GF-D8 (cell line): ENCODE measurements around the gene KLRC4.
A peak's percentile ranks its signal among the peaks of the same experiment; 100 is the strongest.
"Not testable (repeated sequence)": the region's sequence is repeated elsewhere in the genome, so short reads cannot be mapped to it uniquely, and the experiment has no call there.

ENCODE experiments used
- DNase-seq: peaks from one replicate; lab custom pipeline; 2025; lab: John Stamatoyannopoulos, UW

KLRC4 gene

GRCh38 chr12:10397296-10397695, 12.3 kb downstream of the KLRC4 start:
- no peak for DNase-seq

DNA sequence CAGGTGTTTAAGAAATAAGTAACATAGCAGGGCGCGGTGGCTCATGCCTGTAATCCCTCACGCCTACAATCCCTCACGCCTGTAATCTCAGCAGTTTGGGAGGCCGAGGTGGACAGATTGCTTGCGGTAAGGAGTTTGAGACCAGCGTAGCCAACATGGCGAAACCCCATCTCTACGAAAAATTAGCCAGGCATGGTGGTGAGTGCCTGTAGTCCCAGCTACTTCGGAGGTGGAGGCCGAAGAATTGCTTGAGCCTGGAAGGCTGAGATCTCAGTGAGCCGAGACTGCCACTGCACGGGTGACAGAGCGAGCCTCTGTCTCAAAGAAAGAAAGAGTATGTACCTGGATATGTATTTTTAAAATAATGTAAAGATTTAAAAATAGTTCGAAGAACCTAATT, 13.4 kb downstream of the KLRC4 start:
- DNase-seq = not testable (repeated sequence)

DNA sequence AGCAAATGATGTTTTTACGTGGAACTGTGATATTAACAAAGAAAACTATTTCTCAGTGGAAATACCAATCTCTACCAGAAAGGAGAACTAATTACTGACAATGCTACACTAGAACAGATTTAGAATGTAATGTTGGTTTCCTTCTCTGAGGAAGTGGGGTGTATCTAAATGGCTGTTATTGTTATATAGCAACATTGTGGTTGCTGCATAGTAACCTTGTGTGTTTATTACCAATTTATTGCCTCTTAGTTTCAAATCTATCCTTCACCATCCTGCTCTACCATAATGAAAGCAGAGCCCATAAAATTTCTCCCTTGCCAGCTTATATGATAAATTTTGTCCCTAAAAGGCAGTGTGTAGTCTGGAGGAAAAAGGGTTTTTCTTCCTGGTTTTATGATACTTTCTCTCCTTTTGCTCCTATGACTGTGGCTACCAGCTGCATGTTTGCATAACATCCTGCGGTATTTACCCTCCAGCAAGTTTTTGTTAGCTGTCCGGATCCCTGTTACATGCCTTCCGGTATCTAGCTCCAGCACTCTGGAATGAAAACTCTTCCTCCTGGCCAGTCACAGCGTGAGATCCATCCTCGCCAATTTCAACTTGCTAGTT, 14.1 kb downstream of the KLRC4 start:
- DNase-seq = peak; percentile 55

DNA sequence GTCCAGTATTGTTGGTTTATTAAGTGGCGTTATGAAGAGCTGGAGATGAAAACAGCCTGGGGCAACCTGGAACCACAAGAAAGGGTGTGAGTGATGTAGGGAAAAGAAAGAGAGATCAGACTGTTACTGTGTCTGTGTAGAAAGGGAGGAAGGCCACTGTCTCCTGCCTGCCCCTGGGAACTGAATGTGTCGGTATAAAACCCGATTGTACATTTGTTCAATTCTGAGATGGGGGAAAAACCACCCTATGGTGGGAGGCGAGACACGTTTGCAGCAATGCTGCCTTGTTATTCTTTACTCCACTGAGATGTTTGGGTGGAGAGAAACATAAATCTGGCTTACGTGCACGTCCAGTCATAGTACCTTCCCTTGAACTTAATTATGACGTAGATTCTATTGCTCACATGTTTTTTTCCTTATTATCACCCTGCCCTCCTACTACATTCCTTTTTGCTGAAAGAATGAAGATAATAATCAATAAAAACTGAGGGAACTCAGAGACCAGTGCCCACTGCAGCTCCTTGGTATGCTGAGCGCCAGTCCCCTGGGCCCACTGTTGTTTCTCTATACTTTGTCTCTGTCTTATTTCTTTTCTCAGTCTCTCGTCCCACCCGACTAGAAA, 14.9 kb downstream of the KLRC4 start:
- DNase-seq = not testable (repeated sequence)

DNA sequence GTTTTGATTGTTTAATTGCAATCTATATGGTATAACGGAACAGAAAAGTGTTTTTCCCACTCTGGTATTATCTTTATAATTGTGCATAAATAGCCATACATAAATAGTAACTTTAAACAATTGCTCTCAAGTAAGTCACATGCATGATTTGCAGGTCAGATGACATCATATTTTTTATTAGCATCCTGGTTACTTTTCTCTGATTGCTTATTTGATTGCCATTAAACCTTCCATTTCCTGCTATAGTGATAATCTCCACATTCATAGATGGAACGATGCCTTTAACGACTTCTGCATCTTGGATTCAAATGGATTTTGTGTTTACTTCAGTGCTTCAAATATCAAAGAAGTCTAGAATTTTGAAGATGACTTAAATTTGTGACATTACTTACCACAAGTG, 16.3 kb downstream of the KLRC4 start:
- DNase-seq = no peak

DNA sequence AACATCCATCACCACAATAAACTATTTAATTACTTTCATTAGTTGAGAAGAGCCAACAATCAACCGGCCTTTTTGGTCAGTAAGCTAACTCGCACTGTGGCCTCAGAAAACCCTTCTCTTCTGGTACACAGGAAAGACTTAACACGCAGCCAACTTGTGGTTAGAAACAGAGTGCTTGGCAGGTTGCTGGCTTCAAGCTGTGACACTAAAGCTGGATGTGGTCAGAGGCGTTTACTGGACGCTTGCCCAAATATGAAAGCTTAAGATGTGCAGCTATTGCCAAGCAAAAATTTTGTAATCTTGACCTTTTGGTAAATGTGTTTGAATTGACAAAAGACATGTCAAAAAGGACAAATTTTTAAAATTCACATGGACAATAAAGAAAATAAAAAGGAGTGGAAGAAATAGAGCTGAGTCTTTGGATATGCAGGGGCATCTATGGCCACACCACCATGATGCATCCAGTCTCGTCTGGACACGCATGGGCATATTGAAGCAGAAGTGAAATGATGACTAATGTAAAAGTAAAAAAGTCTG, 17.1 kb downstream of the KLRC4 start:
- DNase-seq = peak; percentile 62

DNA sequence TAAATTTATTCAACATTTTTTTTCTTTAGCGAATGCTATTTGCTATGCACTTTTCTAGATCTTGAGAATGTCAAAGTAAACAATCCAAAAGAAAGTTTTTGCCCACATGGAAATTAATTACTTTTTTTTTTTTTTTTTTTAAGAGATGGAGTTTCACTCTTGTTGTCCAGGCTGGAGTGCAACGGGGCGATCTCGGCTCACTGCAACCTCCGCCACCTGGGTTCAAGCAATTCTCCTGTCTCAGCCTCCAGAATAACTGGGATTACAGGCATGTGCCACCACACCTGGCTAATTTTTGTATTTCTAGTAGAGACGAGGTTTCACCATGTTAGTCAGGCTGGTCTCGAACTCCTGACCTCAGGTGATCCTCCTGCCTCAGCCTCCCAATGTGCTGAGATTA, 18.6 kb downstream of the KLRC4 start:
- DNase-seq = not testable (repeated sequence)

DNA sequence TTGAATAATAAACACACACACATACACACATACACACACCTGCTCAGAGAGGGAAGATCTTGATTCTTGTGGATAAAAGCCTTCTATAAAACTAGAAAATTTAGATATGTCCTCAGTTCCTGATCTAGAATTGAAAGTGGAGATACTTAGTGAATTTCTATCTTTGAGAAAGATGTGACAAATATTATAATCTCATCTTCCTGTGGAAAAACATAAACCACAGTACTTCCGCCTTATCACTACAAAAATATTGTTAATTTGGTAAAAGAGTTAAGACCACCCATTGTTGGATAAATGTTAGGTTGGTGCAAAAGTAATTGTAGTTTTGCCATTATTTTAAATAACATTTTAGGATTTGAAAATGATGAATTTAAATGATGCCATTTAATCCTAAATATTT, 19.7 kb downstream of the KLRC4 start, which contains the start of gene KLRK1:
KLRK1 (minus strand) TSS at position 138 of the 400 bp plus-strand sequence. CDS start 1,231 bp downstream, outside the sequence.
- DNase-seq = no peak

- DNase-seq = no peak
Measured at GRCh38 chr12:10388624-10389413, 20.7 kb downstream of the KLRC4 start.

- DNase-seq = not testable (repeated sequence)
Measured at GRCh38 chr12:10387498-10387897, 22.1 kb downstream of the KLRC4 start.

GRCh38 chr12:10386857-10387256, 22.7 kb downstream of the KLRC4 start:
- DNase-seq = no peak

- no peak for DNase-seq
Measured at GRCh38 chr12:10385166-10385613, 24.4 kb downstream of the KLRC4 start.

- DNase-seq = no peak
Measured at GRCh38 chr12:10384191-10384590, 25.4 kb downstream of the KLRC4 start.

- no peak for DNase-seq
Measured at GRCh38 chr12:10381928-10382628, 27.5 kb downstream of the KLRC4 start.

- DNase-seq = not testable (repeated sequence)
Measured at GRCh38 chr12:10378737-10379136, 30.8 kb downstream of the KLRC4 start.

DNA sequence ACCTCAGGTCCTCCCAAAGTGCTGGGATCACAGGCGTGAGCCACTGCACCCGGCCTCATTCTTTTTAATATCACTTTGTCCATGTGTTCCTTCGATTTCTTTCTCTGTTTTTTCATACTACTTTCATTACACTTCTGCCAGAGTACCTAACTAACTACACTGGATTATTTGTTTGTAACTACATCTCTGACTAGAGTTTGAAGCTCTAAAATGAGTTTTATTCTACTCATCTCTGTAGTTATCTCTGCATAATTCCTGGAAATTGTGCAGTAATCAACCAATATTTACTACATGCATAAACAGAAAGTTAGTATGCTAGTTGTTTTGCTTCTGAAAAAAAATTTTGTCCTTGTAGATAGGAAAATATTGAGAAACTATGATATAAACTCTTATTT, 34.9 kb downstream of the KLRC4 start:
- no peak for DNase-seq

GRCh38 chr12:10372559-10372958, 37.0 kb downstream of the KLRC4 start:
- no peak for DNase-seq

DNA sequence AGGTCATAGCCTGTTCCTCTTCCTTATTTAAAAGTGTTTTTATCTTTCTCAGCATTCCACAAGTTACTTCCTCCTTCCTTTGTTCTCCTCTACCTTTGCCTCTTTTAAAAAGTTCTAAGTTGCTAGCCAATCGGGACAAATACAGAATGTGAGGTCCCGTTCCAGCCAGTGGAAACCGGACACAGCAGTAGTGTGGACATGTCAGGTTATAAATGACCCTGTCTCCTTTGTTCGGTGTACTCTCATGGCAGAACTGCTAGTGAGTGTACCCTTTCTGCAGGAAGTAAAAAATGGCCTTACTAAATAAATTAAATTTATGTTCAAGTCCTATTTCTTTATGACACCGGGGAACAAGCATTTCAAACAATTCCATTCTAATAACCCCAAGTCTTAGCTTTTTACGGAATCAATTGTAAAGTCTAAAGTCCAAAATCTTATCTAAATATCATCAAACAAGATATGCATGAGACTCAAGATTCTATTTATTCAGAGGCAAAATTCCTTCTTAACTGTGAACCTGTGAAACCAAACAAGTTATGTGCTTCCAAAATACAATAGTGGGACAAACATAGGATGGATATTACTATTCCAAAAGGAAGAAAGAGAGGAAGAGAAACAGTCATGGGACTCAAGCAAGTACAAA, 37.5 kb downstream of the KLRC4 start:
- DNase-seq = not testable (repeated sequence)

DNA sequence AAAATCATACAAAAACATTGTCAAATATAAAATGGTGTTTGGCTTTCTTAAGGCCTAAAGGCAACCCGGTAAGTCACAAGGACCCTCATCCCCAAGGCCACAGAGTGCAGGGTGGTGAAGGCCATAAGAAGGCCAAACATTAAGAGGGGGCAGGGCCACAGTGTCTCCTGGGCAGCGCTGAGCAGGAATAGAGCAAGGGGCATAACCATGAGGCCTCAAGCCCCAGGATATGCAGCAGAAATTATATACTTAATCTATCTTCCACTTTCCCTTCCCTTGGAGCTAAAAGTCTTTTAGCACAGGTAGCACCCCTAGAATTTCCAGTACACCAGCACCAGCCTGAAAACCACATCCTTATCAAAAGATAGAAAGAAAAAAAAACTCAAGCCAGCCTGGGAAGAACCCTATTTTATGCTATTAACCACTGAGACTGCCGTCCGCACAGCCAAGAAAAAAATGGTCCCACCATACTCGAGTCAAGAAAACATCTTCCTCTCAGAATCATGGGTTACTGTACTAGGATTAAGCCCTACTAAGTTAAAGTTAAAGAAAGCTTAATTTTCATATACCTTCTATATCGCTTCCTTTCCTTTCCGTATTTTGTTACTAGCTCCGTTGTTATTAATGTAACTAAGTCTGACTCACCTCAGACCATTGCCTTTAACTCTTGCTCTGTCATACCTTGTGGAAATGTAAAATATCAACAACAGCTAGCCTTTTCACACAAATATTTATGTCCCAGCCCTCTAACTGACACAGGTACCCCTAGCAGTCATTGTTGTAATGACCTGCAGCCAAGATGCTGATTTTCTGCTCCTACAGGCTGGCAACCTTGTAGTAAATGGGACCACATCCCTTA, 39.8 kb downstream of the KLRC4 start:
- no peak for DNase-seq
